GM23338 (cell line): Measurements from ENCODE around the gene THBS2.

Source experiments
- CREB1 ChIP-seq: fragments of 250-450 bp; sonication (Bioruptor Pico); IDR thresholded peaks from 2 replicates; pipeline ENCODE4 v1.5.0; 2020; ENCODE audit warnings: low read depth, mild to moderate bottlenecking, moderate library complexity
- ETS1 ChIP-seq: IDR thresholded peaks from 2 replicates; pipeline ENCODE4 v1.6.1; 2016; ENCODE audit warnings: antibody characterized with exemption
- EZH2 ChIP-seq: fragments of 200-600 bp; sonication (generic); IDR thresholded peaks from one replicate; pipeline ENCODE4 v1.8.0; 2017; ENCODE audit warnings: antibody characterized with exemption, mild to moderate bottlenecking, low read depth; ENCODE audit not compliant: unreplicated experiment
- EZH2phosphoT487 ChIP-seq: fragments of 200-600 bp; sonication (generic); IDR thresholded peaks from one replicate; pipeline ENCODE4 v1.8.1; 2018; ENCODE audit warnings: antibody characterized with exemption; ENCODE audit not compliant: unreplicated experiment
- JUNB ChIP-seq: IDR thresholded peaks from one replicate; pipeline ENCODE4 v1.6.1; 2016; ENCODE audit warnings: antibody characterized with exemption; ENCODE audit not compliant: unreplicated experiment
- NANOG ChIP-seq: IDR thresholded peaks from 2 replicates; pipeline ENCODE4 v1.6.1; 2016; ENCODE audit warnings: antibody characterized with exemption, borderline replicate concordance
- POLR2AphosphoS5 ChIP-seq: IDR thresholded peaks from 2 replicates; pipeline ENCODE4 v1.6.1; 2016; ENCODE audit warnings: antibody characterized with exemption, low read depth
- REST ChIP-seq: IDR thresholded peaks from one replicate; pipeline ENCODE4 v1.6.1; 2018; ENCODE audit warnings: antibody characterized with exemption; ENCODE audit not compliant: unreplicated experiment
- STAT1 ChIP-seq: IDR thresholded peaks from one replicate; pipeline ENCODE4 v1.6.1; 2016; ENCODE audit warnings: antibody characterized with exemption; ENCODE audit not compliant: unreplicated experiment
- ZNF114 ChIP-seq: fragments of 250-450 bp; sonication (Bioruptor Pico); IDR thresholded peaks from 2 replicates; pipeline ENCODE4 v1.5.0; 2020; ENCODE audit warnings: mild to moderate bottlenecking, moderate library complexity
- ZNF331 ChIP-seq: fragments of 250-450 bp; sonication (Bioruptor Pico); IDR thresholded peaks from 2 replicates; pipeline ENCODE4 v1.5.0; 2020; ENCODE audit warnings: low read depth, mild to moderate bottlenecking, moderate library complexity
- TF ChIP-seq, protein P1 (sequence below), 2 experiments: fragments of 200-600 bp in 1 of 2; sonication (generic) in 1 of 2; conservative IDR thresholded peaks; 2 replicates each; pipeline versions ENCODE4 v1.5.1 to v1.6.1; 2016 to 2017; ENCODE audit warnings: antibody characterized with exemption in 2 of 2, low read depth in 2 of 2, mild to moderate bottlenecking in 2 of 2, moderate library complexity in 1 of 2
- TF ChIP-seq, protein P2 (sequence below): fragments of 250-450 bp; sonication (Bioruptor Pico); IDR thresholded peaks from 2 replicates; pipeline ENCODE4 v1.5.0; 2020; ENCODE audit warnings: mild to moderate bottlenecking, moderate library complexity

- TF ChIP-seq, protein P1, sequence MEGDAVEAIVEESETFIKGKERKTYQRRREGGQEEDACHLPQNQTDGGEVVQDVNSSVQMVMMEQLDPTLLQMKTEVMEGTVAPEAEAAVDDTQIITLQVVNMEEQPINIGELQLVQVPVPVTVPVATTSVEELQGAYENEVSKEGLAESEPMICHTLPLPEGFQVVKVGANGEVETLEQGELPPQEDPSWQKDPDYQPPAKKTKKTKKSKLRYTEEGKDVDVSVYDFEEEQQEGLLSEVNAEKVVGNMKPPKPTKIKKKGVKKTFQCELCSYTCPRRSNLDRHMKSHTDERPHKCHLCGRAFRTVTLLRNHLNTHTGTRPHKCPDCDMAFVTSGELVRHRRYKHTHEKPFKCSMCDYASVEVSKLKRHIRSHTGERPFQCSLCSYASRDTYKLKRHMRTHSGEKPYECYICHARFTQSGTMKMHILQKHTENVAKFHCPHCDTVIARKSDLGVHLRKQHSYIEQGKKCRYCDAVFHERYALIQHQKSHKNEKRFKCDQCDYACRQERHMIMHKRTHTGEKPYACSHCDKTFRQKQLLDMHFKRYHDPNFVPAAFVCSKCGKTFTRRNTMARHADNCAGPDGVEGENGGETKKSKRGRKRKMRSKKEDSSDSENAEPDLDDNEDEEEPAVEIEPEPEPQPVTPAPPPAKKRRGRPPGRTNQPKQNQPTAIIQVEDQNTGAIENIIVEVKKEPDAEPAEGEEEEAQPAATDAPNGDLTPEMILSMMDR (conservative IDR thresholded peaks at IDR 0.05; ENCODE audit: low read depth in 2 of 2): no peak
- no peak for TF ChIP-seq EZH2phosphoT487
- TF ChIP-seq REST: no peak
- no peak for TF ChIP-seq POLR2AphosphoS5
- no peak for TF ChIP-seq JUNB
- TF ChIP-seq ZNF331 (CRISPR knock-in tag): no peak
- no peak for TF ChIP-seq STAT1
- TF ChIP-seq CREB1 (CRISPR knock-in tag): no peak
- TF ChIP-seq EZH2: no peak
- no peak for TF ChIP-seq ETS1
- TF ChIP-seq NANOG: no peak
- TF ChIP-seq ZNF114 (CRISPR knock-in tag): no peak
- TF ChIP-seq, protein P2, sequence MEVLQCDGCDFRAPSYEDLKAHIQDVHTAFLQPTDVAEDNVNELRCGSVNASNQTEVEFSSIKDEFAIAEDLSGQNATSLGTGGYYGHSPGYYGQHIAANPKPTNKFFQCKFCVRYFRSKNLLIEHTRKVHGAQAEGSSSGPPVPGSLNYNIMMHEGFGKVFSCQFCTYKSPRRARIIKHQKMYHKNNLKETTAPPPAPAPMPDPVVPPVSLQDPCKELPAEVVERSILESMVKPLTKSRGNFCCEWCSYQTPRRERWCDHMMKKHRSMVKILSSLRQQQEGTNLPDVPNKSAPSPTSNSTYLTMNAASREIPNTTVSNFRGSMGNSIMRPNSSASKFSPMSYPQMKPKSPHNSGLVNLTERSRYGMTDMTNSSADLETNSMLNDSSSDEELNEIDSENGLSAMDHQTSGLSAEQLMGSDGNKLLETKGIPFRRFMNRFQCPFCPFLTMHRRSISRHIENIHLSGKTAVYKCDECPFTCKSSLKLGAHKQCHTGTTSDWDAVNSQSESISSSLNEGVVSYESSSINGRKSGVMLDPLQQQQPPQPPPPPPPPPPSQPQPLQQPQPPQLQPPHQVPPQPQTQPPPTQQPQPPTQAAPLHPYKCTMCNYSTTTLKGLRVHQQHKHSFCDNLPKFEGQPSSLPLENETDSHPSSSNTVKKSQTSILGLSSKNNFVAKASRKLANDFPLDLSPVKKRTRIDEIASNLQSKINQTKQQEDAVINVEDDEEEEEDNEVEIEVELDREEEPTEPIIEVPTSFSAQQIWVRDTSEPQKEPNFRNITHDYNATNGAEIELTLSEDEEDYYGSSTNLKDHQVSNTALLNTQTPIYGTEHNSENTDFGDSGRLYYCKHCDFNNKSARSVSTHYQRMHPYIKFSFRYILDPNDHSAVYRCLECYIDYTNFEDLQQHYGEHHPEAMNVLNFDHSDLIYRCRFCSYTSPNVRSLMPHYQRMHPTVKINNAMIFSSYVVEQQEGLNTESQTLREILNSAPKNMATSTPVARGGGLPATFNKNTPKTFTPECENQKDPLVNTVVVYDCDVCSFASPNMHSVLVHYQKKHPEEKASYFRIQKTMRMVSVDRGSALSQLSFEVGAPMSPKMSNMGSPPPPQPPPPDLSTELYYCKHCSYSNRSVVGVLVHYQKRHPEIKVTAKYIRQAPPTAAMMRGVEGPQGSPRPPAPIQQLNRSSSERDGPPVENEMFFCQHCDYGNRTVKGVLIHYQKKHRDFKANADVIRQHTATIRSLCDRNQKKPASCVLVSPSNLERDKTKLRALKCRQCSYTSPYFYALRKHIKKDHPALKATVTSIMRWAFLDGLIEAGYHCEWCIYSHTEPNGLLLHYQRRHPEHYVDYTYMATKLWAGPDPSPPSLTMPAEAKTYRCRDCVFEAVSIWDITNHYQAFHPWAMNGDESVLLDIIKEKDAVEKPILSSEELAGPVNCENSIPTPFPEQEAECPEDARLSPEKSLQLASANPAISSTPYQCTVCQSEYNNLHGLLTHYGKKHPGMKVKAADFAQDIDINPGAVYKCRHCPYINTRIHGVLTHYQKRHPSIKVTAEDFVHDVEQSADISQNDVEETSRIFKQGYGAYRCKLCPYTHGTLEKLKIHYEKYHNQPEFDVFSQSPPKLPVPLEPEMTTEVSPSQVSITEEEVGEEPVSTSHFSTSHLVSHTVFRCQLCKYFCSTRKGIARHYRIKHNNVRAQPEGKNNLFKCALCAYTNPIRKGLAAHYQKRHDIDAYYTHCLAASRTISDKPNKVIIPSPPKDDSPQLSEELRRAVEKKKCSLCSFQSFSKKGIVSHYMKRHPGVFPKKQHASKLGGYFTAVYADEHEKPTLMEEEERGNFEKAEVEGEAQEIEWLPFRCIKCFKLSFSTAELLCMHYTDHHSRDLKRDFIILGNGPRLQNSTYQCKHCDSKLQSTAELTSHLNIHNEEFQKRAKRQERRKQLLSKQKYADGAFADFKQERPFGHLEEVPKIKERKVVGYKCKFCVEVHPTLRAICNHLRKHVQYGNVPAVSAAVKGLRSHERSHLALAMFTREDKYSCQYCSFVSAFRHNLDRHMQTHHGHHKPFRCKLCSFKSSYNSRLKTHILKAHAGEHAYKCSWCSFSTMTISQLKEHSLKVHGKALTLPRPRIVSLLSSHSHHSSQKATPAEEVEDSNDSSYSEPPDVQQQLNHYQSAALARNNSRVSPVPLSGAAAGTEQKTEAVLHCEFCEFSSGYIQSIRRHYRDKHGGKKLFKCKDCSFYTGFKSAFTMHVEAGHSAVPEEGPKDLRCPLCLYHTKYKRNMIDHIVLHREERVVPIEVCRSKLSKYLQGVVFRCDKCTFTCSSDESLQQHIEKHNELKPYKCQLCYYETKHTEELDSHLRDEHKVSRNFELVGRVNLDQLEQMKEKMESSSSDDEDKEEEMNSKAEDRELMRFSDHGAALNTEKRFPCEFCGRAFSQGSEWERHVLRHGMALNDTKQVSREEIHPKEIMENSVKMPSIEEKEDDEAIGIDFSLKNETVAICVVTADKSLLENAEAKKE (CRISPR knock-in tag): no peak
These were observed 14.6 kb upstream of the THBS2 start for GRCh38 chr6:169268276-169268675.
